ENCODE data around the gene TXNDC5.

GRCh38 chr6:7883381-7883780, 27.2 kb downstream of the TXNDC5 start:
- no peak for TF ChIP-seq CTCF (IDR thresholded peaks at IDR 0.05; ENCODE audit: insufficient read depth, low read depth, low read length)
- TF ChIP-seq EZH2 (IDR thresholded peaks at IDR 0.05; ENCODE audit: insufficient read depth, low read length) = no peak
